GM12878 (cell line): Measurements from ENCODE around the gene MSX2. TPM values are rescaled to one million over a fixed set of nuclear protein-coding genes. Genes with fewer than 3 reads are reported as not detected.

Experiments used
- ATAC-seq: fragments of 200-7000 bp; cut with Tn5 transposase; 3 replicates; pipeline ENCODE4 v1.9.1; 2020; ENCODE audit warnings: mild to moderate bottlenecking, moderate library complexity
- BruUV-seq: library from RNA; stranded (reverse); fragments of 400-500 nt; replicated peaks from 2 replicates; lab custom pipeline; 2021; lab: Mats Ljungman, UMichigan
- CTCF ChIA-PET: fragments of 300-600 bp; sonication (Branson Sonifier 250); formaldehyde crosslinking; extraction: SDS; loops from one replicate; lab custom pipeline; 2021; ENCODE audit warnings: inconsistent platforms; lab: Yijun Ruan, JAX
- POLR2A ChIA-PET: fragments of 350-600 bp; formaldehyde crosslinking; extraction: SDS; loops from one replicate; lab custom pipeline; 2021; ENCODE audit warnings: inconsistent platforms; lab: Charles Lee
- RAD21 ChIA-PET: fragments of 300-600 bp; sonication (Branson Sonifier 250); formaldehyde crosslinking; loops from one replicate; lab custom pipeline; 2023; ENCODE audit warnings: antibody characterized with exemption; ENCODE audit not compliant: unreplicated experiment; lab: Charles Lee
- SMC1A ChIA-PET: fragments of 300-600 bp; sonication (Branson Sonifier 250); formaldehyde crosslinking; loops from one replicate; lab custom pipeline; 2023; ENCODE audit not compliant: unreplicated experiment, uncharacterized antibody; lab: Charles Lee
- DNase-seq: peaks from one replicate; pipeline ENCODE4 v3.0.0-alpha.2; 2011; ENCODE audit warnings: low read depth, low spot score
- FAIRE-seq: peaks from 3 replicates; lab custom pipeline; 2011; peaks lifted over from hg19 to GRCh38; lab: Jason Lieb, UNC
- H2AFZ ChIP-seq: 2 replicates; pipeline ENCODE4 v1.6.0; 2011; ENCODE audit warnings: low read depth, low read length, control low read depth; ENCODE audit not compliant: control insufficient read depth
- H3K27ac ChIP-seq: 2 replicates; pipeline ENCODE4 v1.5.1; 2011; ENCODE audit warnings: control low read depth; ENCODE audit not compliant: control insufficient read depth, insufficient read depth
- H3K27me3 ChIP-seq, 2 experiments: replicated peaks in 1 of 2; 2 replicates each; pipeline versions ENCODE4 v1.6.0 to v1.6.1; 2011; ENCODE audit warnings: low read length in 1 of 2; ENCODE audit not compliant: control insufficient read depth in 2 of 2, insufficient read depth in 2 of 2
- H3K36me3 ChIP-seq, 2 experiments: 2 replicates each; pipeline ENCODE4 v1.5.1; 2011; ENCODE audit warnings: low read length in 1 of 2; ENCODE audit not compliant: control insufficient read depth in 2 of 2, insufficient read depth in 2 of 2
- H3K4me1 ChIP-seq: 2 replicates; pipeline ENCODE4 v1.6.1; 2011; ENCODE audit warnings: mild to moderate bottlenecking, low read length, moderate library complexity, mixed read lengths; ENCODE audit not compliant: control insufficient read depth, insufficient read depth
- H3K4me2 ChIP-seq: 2 replicates; pipeline ENCODE4 v1.6.0; 2011; ENCODE audit warnings: control low read depth; ENCODE audit not compliant: control insufficient read depth, insufficient read depth
- H3K4me3 ChIP-seq: fragments of 200-600 bp; sonication (generic); 2 replicates; pipeline ENCODE4 v1.5.1; 2016
- H3K79me2 ChIP-seq: 2 replicates; pipeline ENCODE4 v1.6.0; 2011; ENCODE audit warnings: low read length; ENCODE audit not compliant: control insufficient read depth, insufficient read depth
- H3K9ac ChIP-seq: 2 replicates; pipeline ENCODE4 v1.8.0; 2011; ENCODE audit warnings: low read length, control low read depth, mixed read lengths; ENCODE audit not compliant: control insufficient read depth, insufficient read depth
- H3K9me3 ChIP-seq: replicated peaks from 3 replicates; pipeline ENCODE4 v1.5.1; 2011; ENCODE audit warnings: mild to moderate bottlenecking, low read length; ENCODE audit not compliant: control insufficient read depth, insufficient read depth
- H4K20me1 ChIP-seq: 2 replicates; pipeline ENCODE4 v1.6.0; 2011; ENCODE audit not compliant: control insufficient read depth, insufficient read depth
- BMI1 ChIP-seq: fragments of 450-650 bp; IDR thresholded peaks from 2 replicates; pipeline ENCODE4 v1.6.1; 2016; ENCODE audit warnings: mild to moderate bottlenecking, moderate library complexity, borderline replicate concordance
- CREB1 ChIP-seq: IDR thresholded peaks from 2 replicates; pipeline ENCODE4 v1.6.1; 2012; ENCODE audit warnings: low read depth, mild to moderate bottlenecking, inconsistent platforms
- HDGF ChIP-seq: fragments of 450-650 bp; IDR thresholded peaks from 2 replicates; pipeline ENCODE4 v1.6.1; 2016; ENCODE audit warnings: antibody characterized with exemption
- KDM1A ChIP-seq: fragments of 200-600 bp; sonication (generic); IDR thresholded peaks from 2 replicates; pipeline ENCODE4 v1.6.1; 2016; ENCODE audit warnings: borderline replicate concordance
- NFYB ChIP-seq: IDR thresholded peaks from 2 replicates; pipeline ENCODE4 v1.6.1; 2011; ENCODE audit warnings: low read depth, mild to moderate bottlenecking, low read length, improper control_type of control experiment, moderate library complexity; ENCODE audit not compliant: insufficient read depth
- NR2C2 ChIP-seq: IDR thresholded peaks from 2 replicates; pipeline ENCODE4 v1.6.1; 2011; ENCODE audit warnings: borderline replicate concordance, low read depth; ENCODE audit not compliant: control insufficient read depth, insufficient read length
- PAX8 ChIP-seq: fragments of 450-650 bp; IDR thresholded peaks from 2 replicates; pipeline ENCODE4 v1.6.1; 2017; ENCODE audit warnings: mild to moderate bottlenecking, moderate library complexity
- RFX5 ChIP-seq: IDR thresholded peaks from 2 replicates; pipeline ENCODE4 v1.6.1; 2011; ENCODE audit warnings: low read depth, low read length, improper control_type of control experiment
- SRF ChIP-seq, 2 experiments: IDR thresholded peaks; 2 replicates each; pipeline ENCODE4 v1.6.1; 2011; ENCODE audit warnings: low read depth in 2 of 2, low read length in 2 of 2, mild to moderate bottlenecking in 1 of 2, moderate library complexity in 1 of 2
- SUPT20H ChIP-seq: IDR thresholded peaks from 2 replicates; pipeline ENCODE4 v1.6.1; 2011; ENCODE audit warnings: low read depth, mild to moderate bottlenecking, low read length, moderate library complexity, borderline replicate concordance; ENCODE audit not compliant: control insufficient read depth
- SUZ12 ChIP-seq: fragments of 200-600 bp; sonication (generic); IDR thresholded peaks from one replicate; pipeline ENCODE4 v1.6.1; 2018; ENCODE audit warnings: antibody characterized with exemption, mild to moderate bottlenecking; ENCODE audit not compliant: unreplicated experiment
- TAF1 ChIP-seq: IDR thresholded peaks from 2 replicates; pipeline ENCODE4 v1.6.1; 2011; ENCODE audit warnings: mild to moderate bottlenecking, low read depth, low read length, borderline replicate concordance
- in situ Hi-C: fragments of 300-500 bp; cut with MboI; formaldehyde crosslinking; loops from 9 replicates; pipeline ENCODE4 v1.14.3; 2018; ENCODE audit warnings: mixed read lengths
- intact Hi-C: fragments of 100-400 bp; cut with micrococcal nuclease; formaldehyde crosslinking; loops from one replicate; pipeline ENCODE4 v1.14.2; 2022; ENCODE audit not compliant: unreplicated experiment
- polyA plus RNA-seq, 11 experiments: library from polyadenylated mRNA; depleted of rRNA in 4 of 11; unstranded in 6 of 11; stranded (reverse) in 5 of 11; fragments of >200 nt; fragmentation: Nextera tagmentation in 4 of 11; fragmentation: Illumina TruSeq in 1 of 11; extraction: Ambion mirVana in 4 of 11; extraction: Trizol in 1 of 11; gene quantifications; 1 replicate in 1 of 11; 2 replicates in 10 of 11; pipeline versions ENCODE4 v1.2.1 to v1.2.3, GENCODE V29; 2011 to 2016; ENCODE audit warnings: inconsistent platforms in 2 of 11, missing spikeins in 2 of 11, low read depth in 1 of 11
- total RNA-seq, 4 experiments: library from RNA; depleted of rRNA in 3 of 4; stranded (reverse); fragments of >200 nt in 3 of 4; fragmentation: Illumina TruSeq in 1 of 4; extraction: Trizol in 1 of 4; gene quantifications; 2 replicates each; pipeline versions ENCODE4 v1.2.1 to v1.2.3, GENCODE V29; 2013 to 2021
- TF ChIP-seq, protein P1 (sequence below): fragments of 450-650 bp; IDR thresholded peaks from 2 replicates; pipeline ENCODE4 v1.6.1; 2017; ENCODE audit warnings: mild to moderate bottlenecking, low read depth, inconsistent platforms; ENCODE audit not compliant: poor library complexity, severe bottlenecking
- TF ChIP-seq, protein P2 (sequence below): fragments of 450-650 bp; IDR thresholded peaks from 2 replicates; pipeline ENCODE4 v1.6.1; 2017; ENCODE audit warnings: borderline replicate concordance

The MSX2 gene
- total and polyA plus RNA-seq, 10 of the 15 experiments (the other 5 are each of a cell fraction or from before 2014, with no cell fraction given): not detected

DNA sequence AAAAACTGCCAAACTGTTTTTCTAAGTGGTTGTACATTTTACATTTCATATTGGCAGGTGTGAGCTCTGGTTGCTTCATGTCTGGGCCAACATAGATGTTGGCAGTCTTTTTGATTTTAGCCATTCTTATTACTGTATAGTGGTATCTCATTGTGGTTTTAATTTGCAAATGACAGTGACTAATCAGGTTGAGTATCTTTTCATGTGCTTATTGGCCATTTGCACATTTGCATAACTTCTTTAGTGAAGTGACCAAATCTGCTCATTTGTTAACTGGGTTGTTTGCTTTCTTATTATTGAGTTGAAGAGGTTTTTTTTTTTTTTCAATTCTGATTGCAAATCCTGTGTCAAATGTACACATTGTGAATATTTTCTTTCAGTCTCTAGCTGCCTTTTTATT is 36.9 kb upstream of the MSX2 start:
- ChIA-PET POLR2A (no interaction called here), CTCF (interaction anchor here (0.6 kb wide), 2 partner anchors 201 to 223 kb away, joined by 3 read pairs; no protein-coding TSS in a partner anchor), RAD21 (no interaction called here)

More for the DNA sequence above, 36.9 kb upstream of the MSX2 start:
- no TSS peak for BruUV-seq
- no peaks in the 10 kb centered on the region for H4K20me1 ChIP-seq
- intact Hi-C loops: no loop called here
- no peak overlapping the region for H3K9ac ChIP-seq
- H3K4me2 ChIP-seq: no peak overlapping the region
- no peak overlapping the region for H2AFZ ChIP-seq
- ATAC-seq: no peak
- H3K9me3 ChIP-seq: no peaks in the 10 kb centered on the region
- peaks cover 4 to 5% of the 10 kb centered on the region in 2 experiments; a peak in 3 of 4 replicates for H3K27me3 ChIP-seq
- TF ChIP-seq SUPT20H (no peak), HDGF (no peak), SUZ12 (no peak), KDM1A (no peak), BMI1 (no peak), SRF (IDR thresholded peaks at IDR 0.05; ENCODE audit: low read depth in 2 of 2, low read length in 2 of 2) (no peak), CREB1 (no peak), NFYB (no peak), NR2C2 (no peak), PAX8 (no peak), TAF1 (no peak), RFX5 (no peak)
- TF ChIP-seq, protein P1, sequence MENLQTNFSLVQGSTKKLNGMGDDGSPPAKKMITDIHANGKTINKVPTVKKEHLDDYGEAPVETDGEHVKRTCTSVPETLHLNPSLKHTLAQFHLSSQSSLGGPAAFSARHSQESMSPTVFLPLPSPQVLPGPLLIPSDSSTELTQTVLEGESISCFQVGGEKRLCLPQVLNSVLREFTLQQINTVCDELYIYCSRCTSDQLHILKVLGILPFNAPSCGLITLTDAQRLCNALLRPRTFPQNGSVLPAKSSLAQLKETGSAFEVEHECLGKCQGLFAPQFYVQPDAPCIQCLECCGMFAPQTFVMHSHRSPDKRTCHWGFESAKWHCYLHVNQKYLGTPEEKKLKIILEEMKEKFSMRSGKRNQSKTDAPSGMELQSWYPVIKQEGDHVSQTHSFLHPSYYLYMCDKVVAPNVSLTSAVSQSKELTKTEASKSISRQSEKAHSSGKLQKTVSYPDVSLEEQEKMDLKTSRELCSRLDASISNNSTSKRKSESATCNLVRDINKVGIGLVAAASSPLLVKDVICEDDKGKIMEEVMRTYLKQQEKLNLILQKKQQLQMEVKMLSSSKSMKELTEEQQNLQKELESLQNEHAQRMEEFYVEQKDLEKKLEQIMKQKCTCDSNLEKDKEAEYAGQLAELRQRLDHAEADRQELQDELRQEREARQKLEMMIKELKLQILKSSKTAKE: no peak
- TF ChIP-seq, protein P2, sequence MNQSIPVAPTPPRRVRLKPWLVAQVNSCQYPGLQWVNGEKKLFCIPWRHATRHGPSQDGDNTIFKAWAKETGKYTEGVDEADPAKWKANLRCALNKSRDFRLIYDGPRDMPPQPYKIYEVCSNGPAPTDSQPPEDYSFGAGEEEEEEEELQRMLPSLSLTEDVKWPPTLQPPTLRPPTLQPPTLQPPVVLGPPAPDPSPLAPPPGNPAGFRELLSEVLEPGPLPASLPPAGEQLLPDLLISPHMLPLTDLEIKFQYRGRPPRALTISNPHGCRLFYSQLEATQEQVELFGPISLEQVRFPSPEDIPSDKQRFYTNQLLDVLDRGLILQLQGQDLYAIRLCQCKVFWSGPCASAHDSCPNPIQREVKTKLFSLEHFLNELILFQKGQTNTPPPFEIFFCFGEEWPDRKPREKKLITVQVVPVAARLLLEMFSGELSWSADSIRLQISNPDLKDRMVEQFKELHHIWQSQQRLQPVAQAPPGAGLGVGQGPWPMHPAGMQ: no peak
- SMC1A ChIA-PET: interaction anchor here (1.2 kb wide), 1 partner anchor 10 kb away, joined by 3 read pairs; no protein-coding TSS in a partner anchor
- no peaks in the 10 kb centered on the region for H3K4me1 ChIP-seq
- no peak for FAIRE-seq
- no peaks in the 10 kb centered on the region for H3K36me3 ChIP-seq
- H3K4me3 ChIP-seq: no peak overlapping the region
- no peak overlapping the region for H3K27ac ChIP-seq
- DNase-seq: no peak
- no peaks in the 10 kb centered on the region for H3K79me2 ChIP-seq
- in situ Hi-C loops: no loop called here
